ENCODE results near the gene IQCH. TPM values are rescaled to one million over a fixed set of nuclear protein-coding genes. Genes with fewer than 3 reads are reported as not detected.
"Not testable (repeated sequence)": the region's sequence is repeated elsewhere in the genome, so short reads cannot be mapped to it uniquely, and the experiment has no call there.

Gene IQCH
- total RNA-seq, 1 donor from 2014 or later: 2.0 TPM

DNA sequence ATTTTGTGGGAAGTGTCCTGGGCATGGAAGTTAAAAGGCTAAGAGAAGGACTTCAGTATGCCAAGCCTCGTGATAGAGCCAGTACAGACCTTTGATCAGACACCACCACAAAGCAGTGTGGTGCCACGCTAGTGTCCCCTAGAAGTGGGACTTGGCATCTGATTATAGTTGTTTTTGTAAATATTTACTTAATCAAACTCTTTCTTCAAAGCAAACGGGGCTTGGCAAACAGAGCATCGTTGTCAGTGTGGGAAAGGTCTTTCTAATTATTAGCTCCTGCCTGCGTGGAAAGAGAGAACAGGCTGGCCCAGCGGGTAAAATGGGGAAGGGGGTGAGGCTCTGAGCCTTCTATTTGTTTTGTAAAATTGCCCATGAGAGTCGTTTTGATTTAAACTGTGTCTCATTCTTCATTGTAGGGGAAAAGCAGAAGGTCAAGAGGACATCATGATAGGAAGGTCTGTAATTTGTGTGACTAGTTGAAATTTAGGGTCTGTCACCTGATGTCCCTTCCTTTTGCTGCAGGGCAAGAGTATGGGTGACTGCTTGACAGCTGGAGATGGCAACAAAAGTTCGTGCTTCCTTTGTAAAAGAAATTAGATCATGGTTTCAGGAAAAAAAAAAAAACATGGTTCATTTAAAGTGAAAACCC is 105.0 kb downstream of the IQCH start:
- TF ChIP-seq, protein P1, sequence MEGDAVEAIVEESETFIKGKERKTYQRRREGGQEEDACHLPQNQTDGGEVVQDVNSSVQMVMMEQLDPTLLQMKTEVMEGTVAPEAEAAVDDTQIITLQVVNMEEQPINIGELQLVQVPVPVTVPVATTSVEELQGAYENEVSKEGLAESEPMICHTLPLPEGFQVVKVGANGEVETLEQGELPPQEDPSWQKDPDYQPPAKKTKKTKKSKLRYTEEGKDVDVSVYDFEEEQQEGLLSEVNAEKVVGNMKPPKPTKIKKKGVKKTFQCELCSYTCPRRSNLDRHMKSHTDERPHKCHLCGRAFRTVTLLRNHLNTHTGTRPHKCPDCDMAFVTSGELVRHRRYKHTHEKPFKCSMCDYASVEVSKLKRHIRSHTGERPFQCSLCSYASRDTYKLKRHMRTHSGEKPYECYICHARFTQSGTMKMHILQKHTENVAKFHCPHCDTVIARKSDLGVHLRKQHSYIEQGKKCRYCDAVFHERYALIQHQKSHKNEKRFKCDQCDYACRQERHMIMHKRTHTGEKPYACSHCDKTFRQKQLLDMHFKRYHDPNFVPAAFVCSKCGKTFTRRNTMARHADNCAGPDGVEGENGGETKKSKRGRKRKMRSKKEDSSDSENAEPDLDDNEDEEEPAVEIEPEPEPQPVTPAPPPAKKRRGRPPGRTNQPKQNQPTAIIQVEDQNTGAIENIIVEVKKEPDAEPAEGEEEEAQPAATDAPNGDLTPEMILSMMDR (conservative IDR thresholded peaks at IDR 0.05): no peak
- H3K4me1 Mint-ChIP-seq (ENCODE audit: unreplicated experiment): peaks cover 22% of the 10 kb centered on the region
- no peak overlapping the region for H3K4me3 Mint-ChIP-seq
- H3K27ac Mint-ChIP-seq: peak overlapping the region; percentile 27
- DNase-seq (ENCODE audit: extremely low spot score, unreplicated experiment): no peak
- peaks cover 28% of the 10 kb centered on the region for H3K27me3 Mint-ChIP-seq
- H3K36me3 Mint-ChIP-seq: peaks cover 3% of the 10 kb centered on the region
- no peaks in the 10 kb centered on the region for H3K9me3 Mint-ChIP-seq

DNA sequence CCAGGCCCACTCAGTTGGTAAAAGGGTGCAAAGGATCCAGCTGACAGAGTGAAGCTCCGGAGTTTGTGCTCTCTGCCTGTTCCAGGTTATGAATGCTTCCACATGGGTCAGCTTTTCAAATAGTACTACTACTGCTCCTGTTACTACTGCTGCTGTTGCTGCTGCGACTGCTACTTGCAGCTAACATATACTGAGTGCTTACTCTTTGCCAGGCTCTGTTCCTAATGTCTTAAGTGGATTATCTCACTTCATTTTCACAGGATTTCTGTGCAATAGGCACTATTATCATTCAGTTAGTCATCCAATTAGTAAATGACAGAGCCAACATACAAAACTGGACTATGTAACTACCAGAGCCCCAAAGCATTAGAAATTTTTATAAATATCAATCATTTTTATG is 106.5 kb downstream of the IQCH start:
- H3K4me3 Mint-ChIP-seq: no peak overlapping the region
- H3K4me1 Mint-ChIP-seq (ENCODE audit: unreplicated experiment): peaks cover 22% of the 10 kb centered on the region
- no peaks in the 10 kb centered on the region for H3K9me3 Mint-ChIP-seq
- TF ChIP-seq, protein P1 (conservative IDR thresholded peaks at IDR 0.05): no peak
- peaks cover 3% of the 10 kb centered on the region for H3K36me3 Mint-ChIP-seq
- no peak overlapping the region for H3K27ac Mint-ChIP-seq
- peaks cover 29% of the 10 kb centered on the region for H3K27me3 Mint-ChIP-seq
- DNase-seq (ENCODE audit: extremely low spot score, unreplicated experiment): no peak

DNA sequence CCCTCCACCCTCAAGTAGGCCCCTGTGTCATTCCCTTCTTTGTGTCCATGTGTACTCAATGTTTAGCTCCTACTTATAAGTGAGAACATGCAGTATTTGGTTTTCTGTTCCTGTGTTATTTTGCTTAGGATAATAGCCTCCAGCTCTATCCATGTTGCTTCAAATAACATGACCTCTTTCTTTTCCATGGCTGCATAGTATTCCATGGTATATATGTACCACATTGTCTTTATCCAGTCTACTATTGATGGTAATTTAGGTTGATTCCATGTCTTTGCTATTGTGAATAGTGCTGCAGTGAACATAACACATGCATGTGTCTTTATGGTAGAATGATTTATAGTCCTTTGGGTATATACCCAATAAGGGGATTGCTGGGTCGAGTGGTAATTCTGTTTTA is 109.1 kb downstream of the IQCH start:
- not testable (repeated sequence) for H3K27ac Mint-ChIP-seq
- H3K27me3 Mint-ChIP-seq: peaks cover 26% of the 10 kb centered on the region

DNA sequence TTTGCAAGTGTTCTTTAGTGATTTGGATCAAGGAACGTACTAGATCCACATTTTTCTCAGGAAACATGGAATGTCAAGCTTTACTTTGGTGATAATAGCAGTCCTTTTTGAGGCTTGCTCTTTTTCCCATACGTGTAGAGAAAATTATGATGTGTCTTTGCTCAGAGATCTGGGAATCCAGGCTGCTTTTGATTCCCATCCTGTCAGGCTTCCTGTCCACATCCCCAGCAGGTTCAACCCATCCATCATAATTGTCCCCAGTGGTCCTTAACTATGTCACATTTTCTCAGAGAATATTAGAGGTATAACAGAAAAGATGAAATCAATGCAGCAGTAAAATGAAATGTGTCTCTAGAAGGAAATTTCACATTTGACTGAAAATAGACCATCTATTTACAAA is 111.4 kb downstream of the IQCH start:
- Mint-ChIP-seq H3K4me1 (ENCODE audit: unreplicated experiment) (no peaks in the 10 kb centered on the region), H3K4me3 (no peak overlapping the region), H3K27me3 (peaks cover 35% of the 10 kb centered on the region), H3K9me3 (no peaks in the 10 kb centered on the region), H3K27ac (no peak overlapping the region), H3K36me3 (peaks cover 3% of the 10 kb centered on the region)
- no peak for DNase-seq (ENCODE audit: extremely low spot score, unreplicated experiment)
- TF ChIP-seq, protein P1 (conservative IDR thresholded peaks at IDR 0.05): no peak

More for the DNA sequence above, 109.1 kb downstream of the IQCH start:
- not testable (repeated sequence) for H3K9me3 Mint-ChIP-seq; DNase-seq (ENCODE audit: extremely low spot score, unreplicated experiment); H3K4me3 Mint-ChIP-seq; H3K36me3 Mint-ChIP-seq
- H3K4me1 Mint-ChIP-seq (ENCODE audit: unreplicated experiment): peaks cover 18% of the 10 kb centered on the region

DNA sequence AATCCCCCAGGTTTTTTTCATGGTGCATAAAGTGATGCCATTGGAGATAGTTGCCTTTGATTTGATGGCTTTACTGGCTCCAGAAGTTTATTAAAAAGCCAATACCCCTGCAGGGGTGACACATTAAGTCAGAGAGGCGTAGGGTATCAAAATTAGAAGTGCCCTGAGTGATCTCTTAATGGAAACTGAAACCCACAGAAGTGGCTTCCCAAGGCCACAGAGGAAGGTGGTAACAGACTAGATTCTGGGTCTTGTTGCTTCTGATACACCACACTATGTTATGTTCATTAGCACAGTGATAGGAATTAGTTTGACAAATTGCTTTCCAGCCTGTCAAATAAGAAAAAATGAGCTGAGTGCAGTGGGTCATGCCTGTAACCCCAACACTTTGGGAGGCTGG is 112.3 kb downstream of the IQCH start:
- DNase-seq (ENCODE audit: extremely low spot score, unreplicated experiment): no peak
- Mint-ChIP-seq H3K9me3 (no peaks in the 10 kb centered on the region), H3K4me3 (no peak overlapping the region), H3K27me3 (peaks cover 37% of the 10 kb centered on the region), H3K4me1 (ENCODE audit: unreplicated experiment) (no peaks in the 10 kb centered on the region), H3K27ac (no peak overlapping the region), H3K36me3 (peaks cover 3% of the 10 kb centered on the region)
- TF ChIP-seq, protein P1 (conservative IDR thresholded peaks at IDR 0.05): no peak

DNA sequence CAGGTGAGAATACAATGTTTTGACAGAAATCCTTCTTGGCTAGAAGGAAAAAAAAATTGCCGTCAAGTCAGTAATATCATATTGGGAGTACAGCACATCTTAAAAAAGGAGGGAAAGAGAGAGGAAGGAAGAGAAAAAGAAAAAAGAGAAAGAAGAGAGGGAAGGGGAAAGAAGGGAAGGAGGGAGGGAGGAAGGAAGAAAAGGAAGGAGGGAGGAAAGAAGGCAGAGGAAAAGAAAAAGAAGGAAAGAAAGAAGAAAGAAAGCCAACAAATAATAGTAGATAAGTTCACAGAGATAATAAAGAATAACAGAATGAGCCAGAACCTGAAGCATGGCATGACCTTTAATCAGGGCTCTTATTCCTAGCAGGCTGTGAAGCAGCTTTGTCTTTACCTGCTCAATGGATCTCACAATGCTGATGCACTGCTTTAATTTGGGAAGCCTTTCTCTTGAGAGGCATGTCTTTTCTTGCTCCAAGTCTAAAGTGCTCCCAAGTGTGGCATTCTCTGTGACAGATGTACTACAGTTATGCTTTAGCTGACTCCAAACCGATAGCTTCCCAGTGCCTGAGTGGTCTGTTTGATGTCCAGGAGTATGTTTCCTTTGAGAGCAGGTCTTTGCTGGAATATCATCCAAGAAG is 114.9 kb downstream of the IQCH start:
- Mint-ChIP-seq H3K9me3 (no peaks in the 10 kb centered on the region), H3K27me3 (peaks cover 35% of the 10 kb centered on the region), H3K36me3 (no peaks in the 10 kb centered on the region), H3K27ac (no peak overlapping the region), H3K4me1 (ENCODE audit: unreplicated experiment) (no peaks in the 10 kb centered on the region), H3K4me3 (no peak overlapping the region)
- no peak for DNase-seq (ENCODE audit: extremely low spot score, unreplicated experiment)
- TF ChIP-seq, protein P1 (conservative IDR thresholded peaks at IDR 0.05): no peak
